Measurements from ENCODE around the gene ZDHHC11B. TPM values are rescaled to one million over a fixed set of nuclear protein-coding genes. Genes with fewer than 3 reads are reported as not detected.
"Not testable (repeated sequence)": the region's sequence is repeated elsewhere in the genome, so short reads cannot be mapped to it uniquely, and the experiment has no call there.

Gene ZDHHC11B
- total and polyA plus RNA-seq, 2 of the 13 experiments (the other 11 are each of a cell fraction or from before 2014, with no cell fraction given) = 0.11 to 0.12 TPM

- intact Hi-C loops (cut with micrococcal nuclease; ENCODE audit: unreplicated experiment); CTCF ChIA-PET (ENCODE audit: low intra/inter-chr PET ratio, low total read pairs): not testable (repeated sequence)
These were observed 91.1 kb downstream of the ZDHHC11B start, which contains the start of gene TPPP for GRCh38 chr5:693271-694041. TPPP (minus strand) TSS chr5:693352; CDS start chr5:678060, 15,292 bp downstream.

GRCh38 chr5:692529-693041, 91.9 kb downstream of the ZDHHC11B start:
- H3K9me3 ChIP-seq (ENCODE audit: low read length); POLR2A ChIA-PET; BruUV-seq (replicated peaks); H3K36me3 ChIP-seq (replicated peaks in 1 of 2; ENCODE audit: control insufficient read depth in 1 of 2, insufficient read depth in 2 of 2, low read length in 2 of 2); FAIRE-seq; H3K27ac ChIP-seq (ENCODE audit: extremely low read length, insufficient read depth, low read length); H4K20me1 ChIP-seq (ENCODE audit: insufficient read depth, low read length); H3K79me2 ChIP-seq (ENCODE audit: insufficient read depth, low read length); H2AFZ ChIP-seq (ENCODE audit: low read length); CTCF ChIA-PET (ENCODE audit: low intra/inter-chr PET ratio, low total read pairs); H3K9ac ChIP-seq (ENCODE audit: insufficient read depth, low read depth, low read length); in situ Hi-C loops (cut with HindIII; ENCODE audit: extremely low pct_ligation_motif_present, low pct_unique_long_range_greater_than_20kb); DNase-seq (ENCODE audit: low spot score); intact Hi-C loops (cut with micrococcal nuclease; ENCODE audit: unreplicated experiment); H3K4me1 ChIP-seq (ENCODE audit: insufficient read depth, low read length); H3K27me3 ChIP-seq (ENCODE audit: control insufficient read depth in 1 of 2, insufficient read depth in 2 of 2, low read length in 2 of 2): not testable (repeated sequence)
- 0% methylated on average over 11 of the region's 41 CpGs for WGBS (ENCODE audit: low lambda C conversion rate)
- peak; percentile 5 for ATAC-seq
- 0 out of 2 replicates have a peak, but pooled peaks have one; percentile 46 for TF ChIP-seq EZH2 (conservative IDR thresholded peaks at IDR 0.05; ENCODE audit: low read depth, low read length)
- peak; percentile 70 for TF ChIP-seq HNRNPLL (IDR thresholded peaks at IDR 0.05; ENCODE audit: low read depth, low read length, poor library complexity, severe bottlenecking)
- Histone ChIP-seq H3K4me2 (ENCODE audit: low read depth, low read length) (peak overlapping the region; percentile 55), H3K4me3 (replicated peaks in 1 of 3; ENCODE audit: insufficient read depth in 1 of 3, low read depth in 2 of 3, low read length in 3 of 3) (peak overlapping the region in 2 of 3 experiments; percentile 33 to 59; a peak in 3 of 6 replicates)

More at GRCh38 chr5:693271-694041, 91.1 kb downstream of the ZDHHC11B start, which contains the start of gene TPPP:
- H3K36me3 ChIP-seq (replicated peaks in 1 of 2; ENCODE audit: control insufficient read depth in 1 of 2, insufficient read depth in 2 of 2, low read length in 2 of 2); H3K4me1 ChIP-seq (ENCODE audit: insufficient read depth, low read length); POLR2A ChIA-PET; in situ Hi-C loops (cut with HindIII; ENCODE audit: extremely low pct_ligation_motif_present, low pct_unique_long_range_greater_than_20kb); H3K9ac ChIP-seq (ENCODE audit: insufficient read depth, low read depth, low read length); FAIRE-seq; H3K27ac ChIP-seq (ENCODE audit: extremely low read length, insufficient read depth, low read length); H4K20me1 ChIP-seq (ENCODE audit: insufficient read depth, low read length); BruUV-seq (replicated peaks); H3K9me3 ChIP-seq (ENCODE audit: low read length); H2AFZ ChIP-seq (ENCODE audit: low read length); H3K79me2 ChIP-seq (ENCODE audit: insufficient read depth, low read length): not testable (repeated sequence)
- DNase-seq (ENCODE audit: low spot score) = peak; percentile 35
- ATAC-seq = peak; percentile 81
- peaks cover 3 to 13% of the 10 kb centered on the region in 2 experiments; a peak in 3 of 5 replicates for H3K27me3 ChIP-seq (ENCODE audit: control insufficient read depth in 1 of 2, insufficient read depth in 2 of 2, low read length in 2 of 2)
- TF ChIP-seq ZFX (CRISPR knock-in tag; IDR thresholded peaks at IDR 0.05; ENCODE audit: low read depth) (peak; percentile 36; the same call in 1 of the 2 replicates), ZFY (CRISPR knock-in tag; IDR thresholded peaks at IDR 0.05) (peak; percentile 29; the same call in 1 of the 2 replicates), MAZ (IDR thresholded peaks at IDR 0.05; ENCODE audit: borderline replicate concordance, low read depth, low read length) (0 out of 2 replicates have a peak, but pooled peaks have one; percentile 53), MAZ (CRISPR knock-in tag; IDR thresholded peaks at IDR 0.05; ENCODE audit: low read depth) (peak; percentile 36; the same call in 1 of the 2 replicates)
- WGBS (ENCODE audit: low lambda C conversion rate) = 0% methylated on average over 13 of the region's 109 CpGs
- peak within 1 kb of the TSS; percentile 57 for H3K4me2 ChIP-seq (ENCODE audit: low read depth, low read length)
- H3K4me3 ChIP-seq (replicated peaks in 1 of 3; ENCODE audit: insufficient read depth in 1 of 3, low read depth in 2 of 3, low read length in 3 of 3) = peak within 1 kb of the TSS; percentile 37 to 59 (median 48); a peak in 4 of 6 replicates
